ENCODE results near the gene OTOR.
A peak's percentile ranks its signal among the peaks of the same experiment; 100 is the strongest.

OTOR gene

DNA sequence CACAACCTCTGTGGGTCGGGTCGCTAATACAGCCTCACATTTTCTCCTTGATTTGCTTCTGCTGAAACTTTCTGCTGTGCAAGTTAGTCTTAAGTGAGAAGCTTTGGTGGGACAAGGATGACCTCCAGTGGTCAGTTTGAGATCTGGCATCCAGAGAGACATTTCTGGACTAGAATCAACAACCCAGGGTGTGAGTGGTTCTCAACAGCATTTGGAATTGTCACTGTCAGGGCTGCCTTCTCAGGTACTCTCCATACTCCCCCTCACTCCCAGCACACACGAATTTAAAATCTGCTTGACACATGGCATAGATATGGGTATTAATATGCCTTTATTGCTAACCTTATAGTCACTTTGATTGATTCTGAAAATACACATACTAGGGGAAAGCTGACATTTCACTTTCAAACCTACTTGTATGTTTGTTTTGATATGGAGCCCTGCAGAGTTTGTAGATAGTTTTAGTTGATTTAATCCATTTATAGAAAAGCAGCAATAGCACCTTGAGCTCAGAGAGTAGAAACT, 13.2 kb downstream of the OTOR start:
- no peak overlapping the region for H3K27ac Mint-ChIP-seq
- peaks cover 15% of the 10 kb centered on the region for H3K4me1 Mint-ChIP-seq
- peak; percentile 53 for DNase-seq
- H3K36me3 Mint-ChIP-seq (ENCODE audit: low read depth) = no peaks in the 10 kb centered on the region
- H3K27me3 Mint-ChIP-seq (ENCODE audit: low read depth, poor library complexity) = peaks cover 16% of the 10 kb centered on the region
- TF ChIP-seq, protein P1, sequence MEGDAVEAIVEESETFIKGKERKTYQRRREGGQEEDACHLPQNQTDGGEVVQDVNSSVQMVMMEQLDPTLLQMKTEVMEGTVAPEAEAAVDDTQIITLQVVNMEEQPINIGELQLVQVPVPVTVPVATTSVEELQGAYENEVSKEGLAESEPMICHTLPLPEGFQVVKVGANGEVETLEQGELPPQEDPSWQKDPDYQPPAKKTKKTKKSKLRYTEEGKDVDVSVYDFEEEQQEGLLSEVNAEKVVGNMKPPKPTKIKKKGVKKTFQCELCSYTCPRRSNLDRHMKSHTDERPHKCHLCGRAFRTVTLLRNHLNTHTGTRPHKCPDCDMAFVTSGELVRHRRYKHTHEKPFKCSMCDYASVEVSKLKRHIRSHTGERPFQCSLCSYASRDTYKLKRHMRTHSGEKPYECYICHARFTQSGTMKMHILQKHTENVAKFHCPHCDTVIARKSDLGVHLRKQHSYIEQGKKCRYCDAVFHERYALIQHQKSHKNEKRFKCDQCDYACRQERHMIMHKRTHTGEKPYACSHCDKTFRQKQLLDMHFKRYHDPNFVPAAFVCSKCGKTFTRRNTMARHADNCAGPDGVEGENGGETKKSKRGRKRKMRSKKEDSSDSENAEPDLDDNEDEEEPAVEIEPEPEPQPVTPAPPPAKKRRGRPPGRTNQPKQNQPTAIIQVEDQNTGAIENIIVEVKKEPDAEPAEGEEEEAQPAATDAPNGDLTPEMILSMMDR (IDR thresholded peaks at IDR 0.05) = peak; percentile 66
- peak overlapping the region; percentile 29 for H3K4me3 Mint-ChIP-seq
- H3K9me3 Mint-ChIP-seq = peaks cover 5% of the 10 kb centered on the region

GRCh38 chr20:16764560-16764959, 16.4 kb downstream of the OTOR start:
- DNase-seq = no peak
- Mint-ChIP-seq H3K27ac (no peak overlapping the region), H3K36me3 (ENCODE audit: low read depth) (no peaks in the 10 kb centered on the region), H3K4me1 (peaks cover 15% of the 10 kb centered on the region), H3K27me3 (ENCODE audit: low read depth, poor library complexity) (peaks cover 16% of the 10 kb centered on the region), H3K9me3 (peaks cover 3% of the 10 kb centered on the region), H3K4me3 (no peak overlapping the region)
- TF ChIP-seq, protein P1 (IDR thresholded peaks at IDR 0.05) = no peak

DNA sequence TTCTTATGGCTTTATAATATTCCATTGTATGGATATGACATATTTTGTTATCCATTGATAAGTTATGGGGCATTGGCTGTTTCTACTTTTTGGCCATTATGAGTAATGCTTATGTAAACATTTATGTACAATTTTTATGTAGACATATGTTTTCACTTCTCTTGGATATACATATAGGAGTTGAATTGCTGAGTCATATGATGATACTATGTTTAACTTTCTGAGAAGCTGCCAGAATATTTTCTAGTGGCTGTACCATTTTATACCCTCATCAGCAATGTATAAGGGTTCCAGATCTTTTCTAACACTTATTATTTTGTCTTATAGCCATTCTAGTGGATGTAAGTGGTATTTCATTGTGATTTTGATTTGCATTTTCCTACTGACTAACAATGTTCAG, 23.1 kb downstream of the OTOR start:
- no peak for DNase-seq
- Mint-ChIP-seq H3K9me3 (peaks cover 4% of the 10 kb centered on the region), H3K27ac (no peak overlapping the region), H3K4me1 (no peaks in the 10 kb centered on the region), H3K4me3 (no peak overlapping the region), H3K36me3 (ENCODE audit: low read depth) (no peaks in the 10 kb centered on the region), H3K27me3 (ENCODE audit: low read depth, poor library complexity) (peaks cover 12% of the 10 kb centered on the region)
- TF ChIP-seq, protein P1 (IDR thresholded peaks at IDR 0.05) = no peak

GRCh38 chr20:16775961-16776360, 27.8 kb downstream of the OTOR start:
- Mint-ChIP-seq H3K36me3 (ENCODE audit: low read depth) (no peaks in the 10 kb centered on the region), H3K9me3 (peaks cover 15% of the 10 kb centered on the region), H3K27ac (no peak overlapping the region), H3K4me1 (no peaks in the 10 kb centered on the region), H3K27me3 (ENCODE audit: low read depth, poor library complexity) (peaks cover 16% of the 10 kb centered on the region), H3K4me3 (no peak overlapping the region)
- no peak for DNase-seq
- TF ChIP-seq, protein P1 (IDR thresholded peaks at IDR 0.05) = no peak

- DNase-seq = no peak
- Mint-ChIP-seq H3K4me3 (no peak overlapping the region), H3K9me3 (peaks cover 22% of the 10 kb centered on the region), H3K27ac (no peak overlapping the region), H3K4me1 (no peaks in the 10 kb centered on the region), H3K36me3 (ENCODE audit: low read depth) (no peaks in the 10 kb centered on the region), H3K27me3 (ENCODE audit: low read depth, poor library complexity) (peaks cover 16% of the 10 kb centered on the region)
- TF ChIP-seq, protein P1 (IDR thresholded peaks at IDR 0.05) = no peak
Observed at GRCh38 chr20:16777126-16777525, 29.0 kb downstream of the OTOR start.

GRCh38 chr20:16778159-16778558, 30.0 kb downstream of the OTOR start:
- no peak overlapping the region for H3K27ac Mint-ChIP-seq
- H3K9me3 Mint-ChIP-seq = peaks cover 33% of the 10 kb centered on the region
- no peak overlapping the region for H3K4me3 Mint-ChIP-seq
- H3K4me1 Mint-ChIP-seq = no peaks in the 10 kb centered on the region
- TF ChIP-seq, protein P1 (IDR thresholded peaks at IDR 0.05) = no peak
- H3K27me3 Mint-ChIP-seq (ENCODE audit: low read depth, poor library complexity) = peaks cover 12% of the 10 kb centered on the region
- no peak for DNase-seq
- H3K36me3 Mint-ChIP-seq (ENCODE audit: low read depth) = no peaks in the 10 kb centered on the region
